K562 (cell line): ENCODE data around the gene RAI1. TPM values are rescaled to one million over a fixed set of nuclear protein-coding genes. Genes with fewer than 3 reads are reported as not detected.

Experiments
- ESRRB ChIP-seq: fragments of 250-450 bp; sonication (Bioruptor Pico); IDR thresholded peaks from 2 replicates; pipeline ENCODE4 v1.5.0; 2020; ENCODE audit warnings: mild to moderate bottlenecking, moderate library complexity, borderline replicate concordance
- MLX ChIP-seq, 2 experiments: fragments of 450-650 bp in 1 of 2; sonication (generic) in 1 of 2; formaldehyde crosslinking; conservative IDR thresholded peaks; 2 replicates each; pipeline versions ENCODE4 v1.4.0 to v1.8.1; 2020 to 2022; ENCODE audit warnings: mild to moderate bottlenecking in 1 of 2, missing genetic modification reagents in 1 of 2
- NR2C1 ChIP-seq, 2 experiments: fragments of 450-650 bp; IDR thresholded peaks; 2 replicates each; pipeline ENCODE4 v1.6.1; 2017; ENCODE audit warnings: mild to moderate bottlenecking in 2 of 2, antibody characterized with exemption in 1 of 2, inconsistent platforms in 1 of 2, missing compliant biosample characterization in 1 of 2, missing genetic modification characterization in 1 of 2
- OTX1 ChIP-seq: fragments of 450-650 bp; formaldehyde crosslinking; IDR thresholded peaks from 2 replicates; pipeline ENCODE4 v1.4.0; 2022; ENCODE audit warnings: mild to moderate bottlenecking
- RREB1 ChIP-seq: fragments of 250-450 bp; sonication (Bioruptor Pico); IDR thresholded peaks from 2 replicates; pipeline ENCODE4 v1.4.0; 2020
- SAFB2 ChIP-seq: fragments of 200-400 bp; formaldehyde crosslinking; IDR thresholded peaks from 2 replicates; pipeline ENCODE4 v1.6.1; 2018; ENCODE audit warnings: borderline replicate concordance, low read length, low read depth, moderate library complexity; ENCODE audit not compliant: severe bottlenecking
- TGIF2 ChIP-seq: sonication (generic); formaldehyde crosslinking; IDR thresholded peaks from 2 replicates; pipeline ENCODE4 v1.8.1; 2022; ENCODE audit warnings: mild to moderate bottlenecking, missing genetic modification reagents, moderate library complexity
- ZBTB9 ChIP-seq: fragments of 450-650 bp; formaldehyde crosslinking; IDR thresholded peaks from 2 replicates; pipeline ENCODE4 v1.4.0; 2020; ENCODE audit warnings: mild to moderate bottlenecking, moderate library complexity
- ZNF274 ChIP-seq: IDR thresholded peaks from 2 replicates; pipeline ENCODE4 v1.6.1; 2011; ENCODE audit warnings: low read depth, mild to moderate bottlenecking, low read length, moderate library complexity, borderline replicate concordance
- ZNF79 ChIP-seq: fragments of 250-450 bp; sonication (Bioruptor Pico); IDR thresholded peaks from 2 replicates; pipeline ENCODE4 v1.4.0; 2020; ENCODE audit warnings: low read depth, mild to moderate bottlenecking, moderate library complexity
- ZSCAN32 ChIP-seq: fragments of 450-650 bp; formaldehyde crosslinking; IDR thresholded peaks from 2 replicates; pipeline ENCODE4 v1.4.0; 2020; ENCODE audit warnings: mild to moderate bottlenecking, moderate library complexity
- polyA plus RNA-seq, 8 experiments: library from polyadenylated mRNA; depleted of rRNA in 4 of 8; stranded (reverse) in 5 of 8; unstranded in 3 of 8; fragments of >200 nt; fragmentation: Nextera tagmentation in 2 of 8; fragmentation: Illumina TruSeq in 1 of 8; extraction: Ambion mirVana in 2 of 8; extraction: Trizol in 1 of 8; gene quantifications; 2 replicates each; pipeline versions ENCODE4 v1.2.1 to v1.2.3, GENCODE V29; 2011 to 2014; ENCODE audit warnings: inconsistent platforms in 1 of 8, missing spikeins in 1 of 8
- total RNA-seq, 7 experiments: library from RNA; depleted of rRNA in 6 of 7; stranded (reverse); fragments of >200 nt in 6 of 7; fragmentation: Illumina TruSeq in 2 of 7; extraction: Trizol in 2 of 7; gene quantifications; 2 replicates each; pipeline versions ENCODE4 v1.2.1 to v1.2.3, GENCODE V29; 2011 to 2021; ENCODE audit warnings: low replicate concordance in 1 of 7
- TF ChIP-seq, protein P1 (sequence below): fragments of 200-800 bp; sonication (Bioruptor generic); IDR thresholded peaks from 2 replicates; pipeline ENCODE4 v1.6.1; 2016; ENCODE audit warnings: missing genetic modification characterization, missing compliant biosample characterization

The RAI1 gene
- total and polyA plus RNA-seq, 9 of the 15 experiments (the other 6 are each of a cell fraction or from before 2014, with no cell fraction given), result 0.68 to 19.9 (median 5.5) TPM

GRCh38 chr17:17837966-17838962, 157.0 kb downstream of the RAI1 start (continued):
- TF ChIP-seq RREB1 (CRISPR knock-in tag) (no peak), OTX1 (CRISPR knock-in tag) (no peak), ZNF274 (no peak), ZBTB9 (CRISPR knock-in tag) (no peak), TGIF2 (no peak), ZSCAN32 (CRISPR knock-in tag) (no peak), NR2C1 (IDR thresholded peaks at IDR 0.05) (no peak), NR2C1 (tag; IDR thresholded peaks at IDR 0.05) (no peak), MLX (CRISPR knock-in tag; conservative IDR thresholded peaks at IDR 0.05) (no peak), SAFB2 (no peak), ZNF79 (no peak), ESRRB (CRISPR knock-in tag) (no peak)
- TF ChIP-seq, protein P1, sequence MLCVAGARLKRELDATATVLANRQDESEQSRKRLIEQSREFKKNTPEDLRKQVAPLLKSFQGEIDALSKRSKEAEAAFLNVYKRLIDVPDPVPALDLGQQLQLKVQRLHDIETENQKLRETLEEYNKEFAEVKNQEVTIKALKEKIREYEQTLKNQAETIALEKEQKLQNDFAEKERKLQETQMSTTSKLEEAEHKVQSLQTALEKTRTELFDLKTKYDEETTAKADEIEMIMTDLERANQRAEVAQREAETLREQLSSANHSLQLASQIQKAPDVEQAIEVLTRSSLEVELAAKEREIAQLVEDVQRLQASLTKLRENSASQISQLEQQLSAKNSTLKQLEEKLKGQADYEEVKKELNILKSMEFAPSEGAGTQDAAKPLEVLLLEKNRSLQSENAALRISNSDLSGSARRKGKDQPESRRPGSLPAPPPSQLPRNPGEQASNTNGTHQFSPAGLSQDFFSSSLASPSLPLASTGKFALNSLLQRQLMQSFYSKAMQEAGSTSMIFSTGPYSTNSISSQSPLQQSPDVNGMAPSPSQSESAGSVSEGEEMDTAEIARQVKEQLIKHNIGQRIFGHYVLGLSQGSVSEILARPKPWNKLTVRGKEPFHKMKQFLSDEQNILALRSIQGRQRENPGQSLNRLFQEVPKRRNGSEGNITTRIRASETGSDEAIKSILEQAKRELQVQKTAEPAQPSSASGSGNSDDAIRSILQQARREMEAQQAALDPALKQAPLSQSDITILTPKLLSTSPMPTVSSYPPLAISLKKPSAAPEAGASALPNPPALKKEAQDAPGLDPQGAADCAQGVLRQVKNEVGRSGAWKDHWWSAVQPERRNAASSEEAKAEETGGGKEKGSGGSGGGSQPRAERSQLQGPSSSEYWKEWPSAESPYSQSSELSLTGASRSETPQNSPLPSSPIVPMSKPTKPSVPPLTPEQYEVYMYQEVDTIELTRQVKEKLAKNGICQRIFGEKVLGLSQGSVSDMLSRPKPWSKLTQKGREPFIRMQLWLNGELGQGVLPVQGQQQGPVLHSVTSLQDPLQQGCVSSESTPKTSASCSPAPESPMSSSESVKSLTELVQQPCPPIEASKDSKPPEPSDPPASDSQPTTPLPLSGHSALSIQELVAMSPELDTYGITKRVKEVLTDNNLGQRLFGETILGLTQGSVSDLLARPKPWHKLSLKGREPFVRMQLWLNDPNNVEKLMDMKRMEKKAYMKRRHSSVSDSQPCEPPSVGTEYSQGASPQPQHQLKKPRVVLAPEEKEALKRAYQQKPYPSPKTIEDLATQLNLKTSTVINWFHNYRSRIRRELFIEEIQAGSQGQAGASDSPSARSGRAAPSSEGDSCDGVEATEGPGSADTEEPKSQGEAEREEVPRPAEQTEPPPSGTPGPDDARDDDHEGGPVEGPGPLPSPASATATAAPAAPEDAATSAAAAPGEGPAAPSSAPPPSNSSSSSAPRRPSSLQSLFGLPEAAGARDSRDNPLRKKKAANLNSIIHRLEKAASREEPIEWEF, result no peak
